HCT116 (cell line): ENCODE data around the gene TJP2. TPM values are rescaled to one million over a fixed set of nuclear protein-coding genes. Genes with fewer than 3 reads are reported as not detected.

Source experiments
- ATAC-seq: fragments of 200-7000 bp; cut with Tn5 transposase; 2 replicates; pipeline ENCODE4 v1.9.1; 2020; ENCODE audit warnings: mild to moderate bottlenecking, moderate library complexity
- BruUV-seq: library from RNA; stranded (reverse); fragments of 400-500 nt; replicated peaks from 2 replicates; lab custom pipeline; 2021; lab: Mats Ljungman, UMichigan
- CTCF ChIA-PET: fragments of 300-600 bp; sonication (Branson Sonifier 250); formaldehyde crosslinking; loops from one replicate; lab custom pipeline; 2021; ENCODE audit warnings: antibody characterized with exemption; lab: Charles Lee
- POLR2A ChIA-PET: fragments of 300-600, 350-600 bp; sonication (Branson Sonifier 250); formaldehyde crosslinking; loops from one replicate; lab custom pipeline; 2021; ENCODE audit warnings: antibody characterized with exemption; lab: Charles Lee
- RAD21 ChIA-PET, 2 experiments: fragments of 300-600 bp; sonication (Branson Sonifier 250); formaldehyde crosslinking; loops; one replicate each; lab custom pipeline; 2023; ENCODE audit warnings: low total read pairs in 2 of 2; ENCODE audit not compliant: uncharacterized antibody in 2 of 2, unreplicated experiment in 2 of 2, low non-redundant PET in 1 of 2; lab: Charles Lee
- DNase-seq: peaks from one replicate; pipeline ENCODE4 v3.0.0-alpha.2; 2010; ENCODE audit warnings: low read depth, low spot score
- H2AFZ ChIP-seq: fragments of 200-600 bp; shearing (Covaris generic), sonication (generic); 2 replicates; pipeline ENCODE4 v1.6.1; 2017; ENCODE audit warnings: low read depth, mixed run types, mixed read lengths, antibody characterized with exemption, low read length; ENCODE audit not compliant: poor library complexity, severe bottlenecking
- H3K27ac ChIP-seq: 2 replicates; pipeline ENCODE4 v1.5.1; 2012; ENCODE audit warnings: low read depth, low read length
- H3K27me3 ChIP-seq: fragments of 200-600 bp; sonication (generic); 2 replicates; pipeline ENCODE4 v1.6.1; 2016; ENCODE audit warnings: mixed run types, low read length, mixed read lengths; ENCODE audit not compliant: insufficient read depth
- H3K36me3 ChIP-seq, 2 experiments: fragments of 200-500 bp in 1 of 2; fragments of 200-600 bp in 1 of 2; sonication (Bioruptor generic) in 1 of 2; sonication (generic) in 1 of 2; 2 replicates each; pipeline versions ENCODE4 v1.5.1 to v1.6.1; 2014 to 2016; ENCODE audit warnings: low read length in 2 of 2, inconsistent platforms in 1 of 2, mixed read lengths in 1 of 2, mixed run types in 1 of 2; ENCODE audit not compliant: insufficient read depth in 2 of 2, control insufficient read depth in 1 of 2
- H3K4me1 ChIP-seq, 2 experiments: fragments of 200-600 bp in 1 of 2; sonication (generic) in 1 of 2; 2 replicates each; pipeline versions ENCODE4 v1.5.1 to v1.6.1; 2012 to 2017; ENCODE audit warnings: low read length in 2 of 2, inconsistent platforms in 1 of 2, mild to moderate bottlenecking in 1 of 2, mixed read lengths in 1 of 2, mixed run types in 1 of 2, moderate library complexity in 1 of 2; ENCODE audit not compliant: insufficient read depth in 2 of 2, control insufficient read depth in 1 of 2
- H3K4me2 ChIP-seq: fragments of 200-600 bp; sonication (generic); 2 replicates; pipeline ENCODE4 v1.6.1; 2017; ENCODE audit warnings: mixed run types, low read length, mixed read lengths
- H3K4me3 ChIP-seq, 2 experiments: fragments of 200-600 bp in 1 of 2; sonication (generic) in 1 of 2; replicated peaks in 1 of 2; 2 replicates each; pipeline ENCODE4 v1.5.1; 2011 to 2016; ENCODE audit warnings: low read length in 2 of 2, control low read depth in 1 of 2, low read depth in 1 of 2, mild to moderate bottlenecking in 1 of 2, mixed read lengths in 1 of 2, mixed run types in 1 of 2
- H3K79me2 ChIP-seq: fragments of 200-600 bp; sonication (generic); 2 replicates; pipeline ENCODE4 v1.6.1; 2017; ENCODE audit warnings: mild to moderate bottlenecking, mixed run types, low read length, moderate library complexity, mixed read lengths; ENCODE audit not compliant: insufficient read depth
- H3K9ac ChIP-seq: fragments of 200-600 bp; sonication (generic); 2 replicates; pipeline ENCODE4 v1.6.1; 2016; ENCODE audit warnings: low read length, mixed read lengths
- H3K9me2 ChIP-seq: fragments of 200-600 bp; sonication (generic), shearing (Covaris generic); 2 replicates; pipeline ENCODE4 v1.6.1; 2017; ENCODE audit warnings: mixed run types, mild to moderate bottlenecking, moderate library complexity; ENCODE audit not compliant: insufficient read depth
- H3K9me3 ChIP-seq, 2 experiments: fragments of 200-500 bp in 1 of 2; fragments of 200-600 bp in 1 of 2; sonication (Bioruptor generic) in 1 of 2; sonication (generic) in 1 of 2; 2 replicates each; pipeline ENCODE4 v1.6.1; 2014 to 2017; ENCODE audit warnings: low read length in 2 of 2, mixed read lengths in 2 of 2, inconsistent platforms in 1 of 2, low read depth in 1 of 2, mild to moderate bottlenecking in 1 of 2, mixed run types in 1 of 2, moderate library complexity in 1 of 2; ENCODE audit not compliant: control insufficient read depth in 1 of 2, insufficient read depth in 1 of 2
- H4K20me1 ChIP-seq: fragments of 200-600 bp; sonication (generic), shearing (Covaris generic); 2 replicates; pipeline ENCODE4 v1.6.1; 2017; ENCODE audit warnings: mixed run types, mild to moderate bottlenecking, moderate library complexity; ENCODE audit not compliant: insufficient read depth
- CBX3 ChIP-seq: IDR thresholded peaks from 2 replicates; pipeline ENCODE4 v1.6.1; 2012; ENCODE audit warnings: low read depth
- CEBPB ChIP-seq: IDR thresholded peaks from 2 replicates; pipeline ENCODE4 v1.6.1; 2012; ENCODE audit warnings: low read depth
- EGR1 ChIP-seq: IDR thresholded peaks from 2 replicates; pipeline ENCODE4 v1.6.1; 2012; ENCODE audit warnings: low read depth
- EZH2 ChIP-seq: fragments of 200-600 bp; sonication (generic); IDR thresholded peaks from 2 replicates; pipeline ENCODE4 v1.6.1; 2017; ENCODE audit warnings: antibody characterized with exemption, mixed run types
- EZH2phosphoT487 ChIP-seq: fragments of 200-600 bp; IDR thresholded peaks from 2 replicates; pipeline ENCODE4 v1.6.1; 2018; ENCODE audit warnings: antibody characterized with exemption, borderline replicate concordance
- FOSL1 ChIP-seq: IDR thresholded peaks from 2 replicates; pipeline ENCODE4 v1.6.1; 2012; ENCODE audit warnings: low read depth
- JUND ChIP-seq: IDR thresholded peaks from 2 replicates; pipeline ENCODE4 v1.6.1; 2012
- POLR2A ChIP-seq: IDR thresholded peaks from 2 replicates; pipeline ENCODE4 v1.7.0; 2011; ENCODE audit warnings: borderline replicate concordance; ENCODE audit not compliant: insufficient read depth, insufficient read length; ENCODE audit errors: extremely low read depth
- POLR2AphosphoS5 ChIP-seq: IDR thresholded peaks from 2 replicates; pipeline ENCODE4 v1.6.1; 2011; ENCODE audit warnings: mild to moderate bottlenecking, low read depth, low read length, moderate library complexity
- RAD21 ChIP-seq: IDR thresholded peaks from 2 replicates; pipeline ENCODE4 v1.6.1; 2012; ENCODE audit warnings: low read depth, mild to moderate bottlenecking
- REST ChIP-seq: IDR thresholded peaks from 2 replicates; pipeline ENCODE4 v1.6.1; 2012; ENCODE audit warnings: low read depth
- SIN3A ChIP-seq: IDR thresholded peaks from 2 replicates; pipeline ENCODE4 v1.6.1; 2012; ENCODE audit warnings: low read depth
- SP1 ChIP-seq: IDR thresholded peaks from 2 replicates; pipeline ENCODE4 v1.6.1; 2012; ENCODE audit warnings: low read depth
- SRF ChIP-seq: IDR thresholded peaks from 2 replicates; pipeline ENCODE4 v1.6.1; 2012; ENCODE audit warnings: low read depth
- TCF7L2 ChIP-seq: IDR thresholded peaks from 2 replicates; pipeline ENCODE4 v1.7.0; 2011; ENCODE audit warnings: borderline replicate concordance, inconsistent platforms; ENCODE audit not compliant: insufficient read depth, insufficient read length; ENCODE audit errors: extremely low read depth
- ZFX ChIP-seq: fragments of 450-650 bp; IDR thresholded peaks from 2 replicates; pipeline ENCODE4 v1.6.1; 2017
- intact Hi-C: fragments of 100-400 bp; cut with micrococcal nuclease; formaldehyde crosslinking; loops from 2 replicates; pipeline ENCODE4 v1.10.0; 2022
- total RNA-seq: library from RNA; stranded (reverse); gene quantifications from one replicate; pipeline ENCODE4 v1.2.1, GENCODE V29; 2021; ENCODE audit not compliant: unreplicated experiment
- TF ChIP-seq, protein P1 (sequence below): IDR thresholded peaks from 2 replicates; pipeline ENCODE4 v1.6.1; 2012
- TF ChIP-seq, protein P2 (sequence below): IDR thresholded peaks from 2 replicates; pipeline ENCODE4 v1.6.1; 2012
- TF ChIP-seq, protein P3 (sequence below): IDR thresholded peaks from 2 replicates; pipeline ENCODE4 v1.6.1; 2011; ENCODE audit warnings: mild to moderate bottlenecking, low read length, moderate library complexity; ENCODE audit not compliant: insufficient replicate concordance; ENCODE audit errors: extremely low read depth
- TF ChIP-seq, protein P4 (sequence below), 3 experiments: fragments of 200-600 bp in 1 of 3; sonication (generic) in 1 of 3; IDR thresholded peaks in 2 of 3; conservative IDR thresholded peaks in 1 of 3; 2 replicates each; pipeline ENCODE4 v1.5.1; 2012 to 2017; ENCODE audit warnings: low read depth in 2 of 3, low read length in 2 of 3, antibody characterized with exemption in 1 of 3, borderline replicate concordance in 1 of 3, control low read depth in 1 of 3, mild to moderate bottlenecking in 1 of 3, mixed read lengths in 1 of 3, mixed run types in 1 of 3, moderate library complexity in 1 of 3; ENCODE audit not compliant: insufficient read depth in 1 of 3

TJP2 gene
- total RNA-seq, 1 experiment from 2014 or later = 39.7 TPM

DNA sequence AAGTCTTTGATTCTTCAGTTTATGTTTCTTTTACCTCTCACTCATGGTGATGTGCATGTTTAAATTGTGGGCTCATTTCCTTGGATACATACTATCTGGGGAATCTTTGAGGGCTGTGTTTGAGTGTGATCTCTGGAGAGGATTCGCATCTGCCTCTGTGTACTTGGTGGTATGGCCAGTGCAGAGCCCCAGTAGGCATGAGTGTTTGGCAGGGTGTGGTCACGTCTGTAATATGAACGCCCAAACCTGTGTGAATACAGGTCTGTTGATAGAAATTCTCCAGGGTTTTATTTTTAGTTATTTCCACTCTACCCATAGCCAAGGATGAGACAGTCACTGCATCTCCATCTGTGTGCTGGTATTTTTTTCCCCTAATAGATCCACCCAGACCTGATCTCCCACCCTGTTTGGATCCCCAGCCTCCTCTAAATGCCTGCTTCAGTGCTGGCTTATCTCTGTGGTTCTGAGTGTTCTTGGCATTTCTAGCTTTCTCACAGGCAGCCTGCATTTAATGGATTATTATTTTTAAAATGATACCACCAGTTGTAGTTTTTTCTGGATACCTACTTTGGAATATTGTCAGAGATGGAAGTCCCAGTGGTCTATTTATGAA lies 37.5 kb downstream of the TJP2 start:
- POLR2A ChIA-PET = no interaction called here
- Histone ChIP-seq H3K9me2 (no peaks in the 10 kb centered on the region), H3K79me2 (no peaks in the 10 kb centered on the region), H3K27ac (no peak overlapping the region), H3K27me3 (no peaks in the 10 kb centered on the region), H3K4me3 (no peak overlapping the region), H4K20me1 (no peaks in the 10 kb centered on the region), H3K9me3 (no peaks in the 10 kb centered on the region), H3K4me2 (no peak overlapping the region), H2AFZ (no peak overlapping the region), H3K9ac (no peak overlapping the region), H3K4me1 (no peaks in the 10 kb centered on the region), H3K36me3 (no peaks in the 10 kb centered on the region)
- CTCF ChIA-PET = no interaction called here
- intact Hi-C loops = no loop called here
- no TSS peak for BruUV-seq
- TF ChIP-seq SP1 (no peak), CEBPB (no peak), EGR1 (no peak), SRF (no peak), CBX3 (no peak), EZH2 (no peak), TCF7L2 (no peak), POLR2AphosphoS5 (no peak), POLR2A (no peak), ZFX (no peak), EZH2phosphoT487 (no peak), SIN3A (no peak), JUND (no peak), REST (no peak), FOSL1 (no peak), RAD21 (no peak)
- TF ChIP-seq, protein P1, sequence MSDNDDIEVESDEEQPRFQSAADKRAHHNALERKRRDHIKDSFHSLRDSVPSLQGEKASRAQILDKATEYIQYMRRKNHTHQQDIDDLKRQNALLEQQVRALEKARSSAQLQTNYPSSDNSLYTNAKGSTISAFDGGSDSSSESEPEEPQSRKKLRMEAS = no peak
- TF ChIP-seq, protein P2, sequence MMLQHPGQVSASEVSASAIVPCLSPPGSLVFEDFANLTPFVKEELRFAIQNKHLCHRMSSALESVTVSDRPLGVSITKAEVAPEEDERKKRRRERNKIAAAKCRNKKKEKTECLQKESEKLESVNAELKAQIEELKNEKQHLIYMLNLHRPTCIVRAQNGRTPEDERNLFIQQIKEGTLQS = no peak
- TF ChIP-seq, protein P3, sequence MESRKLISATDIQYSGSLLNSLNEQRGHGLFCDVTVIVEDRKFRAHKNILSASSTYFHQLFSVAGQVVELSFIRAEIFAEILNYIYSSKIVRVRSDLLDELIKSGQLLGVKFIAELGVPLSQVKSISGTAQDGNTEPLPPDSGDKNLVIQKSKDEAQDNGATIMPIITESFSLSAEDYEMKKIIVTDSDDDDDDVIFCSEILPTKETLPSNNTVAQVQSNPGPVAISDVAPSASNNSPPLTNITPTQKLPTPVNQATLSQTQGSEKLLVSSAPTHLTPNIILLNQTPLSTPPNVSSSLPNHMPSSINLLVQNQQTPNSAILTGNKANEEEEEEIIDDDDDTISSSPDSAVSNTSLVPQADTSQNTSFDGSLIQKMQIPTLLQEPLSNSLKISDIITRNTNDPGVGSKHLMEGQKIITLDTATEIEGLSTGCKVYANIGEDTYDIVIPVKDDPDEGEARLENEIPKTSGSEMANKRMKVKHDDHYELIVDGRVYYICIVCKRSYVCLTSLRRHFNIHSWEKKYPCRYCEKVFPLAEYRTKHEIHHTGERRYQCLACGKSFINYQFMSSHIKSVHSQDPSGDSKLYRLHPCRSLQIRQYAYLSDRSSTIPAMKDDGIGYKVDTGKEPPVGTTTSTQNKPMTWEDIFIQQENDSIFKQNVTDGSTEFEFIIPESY = no peak
- TF ChIP-seq, protein P4, sequence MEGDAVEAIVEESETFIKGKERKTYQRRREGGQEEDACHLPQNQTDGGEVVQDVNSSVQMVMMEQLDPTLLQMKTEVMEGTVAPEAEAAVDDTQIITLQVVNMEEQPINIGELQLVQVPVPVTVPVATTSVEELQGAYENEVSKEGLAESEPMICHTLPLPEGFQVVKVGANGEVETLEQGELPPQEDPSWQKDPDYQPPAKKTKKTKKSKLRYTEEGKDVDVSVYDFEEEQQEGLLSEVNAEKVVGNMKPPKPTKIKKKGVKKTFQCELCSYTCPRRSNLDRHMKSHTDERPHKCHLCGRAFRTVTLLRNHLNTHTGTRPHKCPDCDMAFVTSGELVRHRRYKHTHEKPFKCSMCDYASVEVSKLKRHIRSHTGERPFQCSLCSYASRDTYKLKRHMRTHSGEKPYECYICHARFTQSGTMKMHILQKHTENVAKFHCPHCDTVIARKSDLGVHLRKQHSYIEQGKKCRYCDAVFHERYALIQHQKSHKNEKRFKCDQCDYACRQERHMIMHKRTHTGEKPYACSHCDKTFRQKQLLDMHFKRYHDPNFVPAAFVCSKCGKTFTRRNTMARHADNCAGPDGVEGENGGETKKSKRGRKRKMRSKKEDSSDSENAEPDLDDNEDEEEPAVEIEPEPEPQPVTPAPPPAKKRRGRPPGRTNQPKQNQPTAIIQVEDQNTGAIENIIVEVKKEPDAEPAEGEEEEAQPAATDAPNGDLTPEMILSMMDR (IDR thresholded peaks at IDR 0.05 in 2 of 3, conservative IDR thresholded peaks at IDR 0.05 in 1 of 3; ENCODE audit: borderline replicate concordance in 1 of 3, insufficient read depth in 1 of 3, low read depth in 2 of 3, low read length in 2 of 3) = no peak
- ATAC-seq = no peak
- RAD21 ChIA-PET = no interaction called here
- DNase-seq = no peak
